HG02870 (cell line): ENCODE measurements around the gene RPRML.
"Not testable (repeated sequence)": the region's sequence is repeated elsewhere in the genome, so short reads cannot be mapped to it uniquely, and the experiment has no call there.

Experiments used
- ATAC-seq: cut with Tn5 transposase; IDR thresholded peaks from one replicate; pipeline ENCODE4 v1.9.1; 2021; ENCODE audit warnings: mild to moderate bottlenecking, moderate library complexity; ENCODE audit not compliant: unreplicated experiment

RPRML gene

GRCh38 chr17:46979147-46979863 lies at the start of gene RPRML:
RPRML (minus strand) TSS chr17:46979253; CDS start chr17:46979007, 246 bp downstream.
- no peak for ATAC-seq

GRCh38 chr17:47016966-47017365 lies 37.9 kb upstream of the RPRML start:
- ATAC-seq: not testable (repeated sequence)

GRCh38 chr17:47013341-47013740 lies 34.3 kb upstream of the RPRML start:
- no peak for ATAC-seq

- ATAC-seq: no peak
Observed at GRCh38 chr17:47012457-47012856, 33.4 kb upstream of the RPRML start.

- no peak for ATAC-seq
Observed at GRCh38 chr17:47009759-47010594, 30.9 kb upstream of the RPRML start.

GRCh38 chr17:47004906-47005305 lies 25.9 kb upstream of the RPRML start:
- no peak for ATAC-seq

- ATAC-seq: not testable (repeated sequence)
Observed at GRCh38 chr17:47003864-47004263, 24.8 kb upstream of the RPRML start.

- ATAC-seq: no peak
Observed at GRCh38 chr17:46995841-46996571, 17.0 kb upstream of the RPRML start.

GRCh38 chr17:46994993-46995392 lies 15.9 kb upstream of the RPRML start:
- no peak for ATAC-seq

GRCh38 chr17:46991617-46992016 lies 12.6 kb upstream of the RPRML start:
- ATAC-seq: no peak

- ATAC-seq: no peak
Observed at GRCh38 chr17:46989637-46990431, 10.8 kb upstream of the RPRML start.

GRCh38 chr17:46987927-46988326 lies 8.9 kb upstream of the RPRML start:
- not testable (repeated sequence) for ATAC-seq

- no peak for ATAC-seq
Observed at GRCh38 chr17:46986366-46986765, 7.3 kb upstream of the RPRML start.

GRCh38 chr17:46984892-46985291 lies 5.8 kb upstream of the RPRML start:
- ATAC-seq: no peak

- ATAC-seq: no peak
Observed at GRCh38 chr17:46984341-46984740, 5.3 kb upstream of the RPRML start.

- no peak for ATAC-seq
Observed at GRCh38 chr17:46983782-46984181, 4.7 kb upstream of the RPRML start.

GRCh38 chr17:46982577-46982976 lies 3.5 kb upstream of the RPRML start:
- no peak for ATAC-seq

GRCh38 chr17:46978489-46979146 lies 435 bp downstream of the RPRML start:
- ATAC-seq: no peak

GRCh38 chr17:46977750-46978488 lies 1.1 kb downstream of the RPRML start:
- ATAC-seq: no peak
